ENCODE measurements around the gene ASIC2. TPM values are rescaled to one million over a fixed set of nuclear protein-coding genes. Genes with fewer than 3 reads are reported as not detected.
A peak's percentile ranks its signal among the peaks of the same experiment; 100 is the strongest.

ASIC2 gene
- total and polyA plus RNA-seq, 2 donors from 2014 or later: 0.60 to 2.9 TPM

DNA sequence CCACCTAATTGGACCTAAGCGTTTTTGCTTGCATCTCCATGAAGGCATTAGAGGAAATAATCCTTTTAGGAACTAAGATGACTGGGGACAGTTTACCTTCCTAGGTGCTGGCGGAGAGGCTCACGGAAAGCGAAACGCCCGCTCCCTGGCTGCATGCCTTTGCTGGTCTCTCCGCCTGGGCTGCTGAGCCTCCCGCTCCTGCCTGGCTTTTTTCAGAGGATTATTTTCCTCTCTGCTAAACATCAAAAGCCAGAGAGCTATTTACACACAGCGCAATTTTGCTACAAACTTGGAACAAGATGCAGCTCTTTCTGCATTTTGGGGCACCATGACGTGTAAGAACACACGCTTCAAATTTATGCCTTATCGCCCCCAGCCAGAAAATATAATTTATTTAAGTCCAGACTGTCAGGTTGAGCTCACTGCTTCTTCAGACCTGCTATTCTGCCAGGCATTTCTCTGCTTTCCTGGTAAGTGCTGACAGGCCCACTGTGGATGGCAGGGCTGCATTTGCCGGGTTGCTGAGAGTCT, 177.0 kb downstream of the ASIC2 start:
- H3K27me3 ChIP-seq (ENCODE audit: control insufficient read depth, insufficient read depth, low read length): no peaks in the 10 kb centered on the region
- FAIRE-seq: no peak
- intact Hi-C loops (cut with DNase I): no loop called here
- no peak overlapping the region for H3K27ac ChIP-seq (ENCODE audit: low read depth in 2 of 2, low read length in 2 of 2)
- H3K9ac ChIP-seq (ENCODE audit: low read length in 3 of 3): no peak overlapping the region
- no peaks in the 10 kb centered on the region for H3K4me1 ChIP-seq (ENCODE audit: control insufficient read depth in 2 of 3, insufficient read depth in 2 of 3, low read depth in 1 of 3, low read length in 3 of 3)
- TF ChIP-seq, protein P1, sequence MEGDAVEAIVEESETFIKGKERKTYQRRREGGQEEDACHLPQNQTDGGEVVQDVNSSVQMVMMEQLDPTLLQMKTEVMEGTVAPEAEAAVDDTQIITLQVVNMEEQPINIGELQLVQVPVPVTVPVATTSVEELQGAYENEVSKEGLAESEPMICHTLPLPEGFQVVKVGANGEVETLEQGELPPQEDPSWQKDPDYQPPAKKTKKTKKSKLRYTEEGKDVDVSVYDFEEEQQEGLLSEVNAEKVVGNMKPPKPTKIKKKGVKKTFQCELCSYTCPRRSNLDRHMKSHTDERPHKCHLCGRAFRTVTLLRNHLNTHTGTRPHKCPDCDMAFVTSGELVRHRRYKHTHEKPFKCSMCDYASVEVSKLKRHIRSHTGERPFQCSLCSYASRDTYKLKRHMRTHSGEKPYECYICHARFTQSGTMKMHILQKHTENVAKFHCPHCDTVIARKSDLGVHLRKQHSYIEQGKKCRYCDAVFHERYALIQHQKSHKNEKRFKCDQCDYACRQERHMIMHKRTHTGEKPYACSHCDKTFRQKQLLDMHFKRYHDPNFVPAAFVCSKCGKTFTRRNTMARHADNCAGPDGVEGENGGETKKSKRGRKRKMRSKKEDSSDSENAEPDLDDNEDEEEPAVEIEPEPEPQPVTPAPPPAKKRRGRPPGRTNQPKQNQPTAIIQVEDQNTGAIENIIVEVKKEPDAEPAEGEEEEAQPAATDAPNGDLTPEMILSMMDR (IDR thresholded peaks at IDR 0.05; ENCODE audit: borderline replicate concordance, extremely low read depth, insufficient read depth): no peak
- no peaks in the 10 kb centered on the region for H3K36me3 ChIP-seq (ENCODE audit: control insufficient read depth in 2 of 3, insufficient read depth in 3 of 3, low read length in 3 of 3)
- no peak for DNase-seq
- H3K9me3 ChIP-seq (ENCODE audit: control insufficient read depth in 2 of 3, insufficient read depth in 1 of 3, low read length in 3 of 3): no peaks in the 10 kb centered on the region
- no peak overlapping the region for H3K4me3 ChIP-seq (ENCODE audit: low read length in 3 of 3)

DNA sequence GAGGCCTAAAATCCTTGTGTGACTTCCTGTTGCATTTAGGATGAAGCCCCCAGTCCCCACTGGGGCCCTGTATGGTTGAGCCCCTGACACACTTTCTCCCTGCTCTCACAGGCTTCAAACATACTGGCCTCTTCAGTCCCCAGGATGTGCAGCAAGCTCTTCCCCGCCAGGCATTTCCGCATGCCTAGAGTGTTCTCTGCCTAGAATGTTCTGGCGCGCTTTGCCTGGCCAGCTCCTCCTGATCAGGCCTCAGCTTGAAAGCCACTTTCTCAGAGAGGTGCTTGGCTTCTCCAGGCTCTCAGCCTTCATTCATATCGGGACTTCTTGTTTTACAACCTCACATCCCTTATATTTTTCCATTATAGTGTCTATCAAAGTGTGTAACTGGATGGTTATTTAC, 177.7 kb downstream of the ASIC2 start:
- Histone ChIP-seq H3K27ac (ENCODE audit: low read depth in 2 of 2, low read length in 2 of 2) (no peak overlapping the region), H3K4me3 (ENCODE audit: low read length in 3 of 3) (no peak overlapping the region), H3K4me1 (ENCODE audit: control insufficient read depth in 2 of 3, insufficient read depth in 2 of 3, low read depth in 1 of 3, low read length in 3 of 3) (no peaks in the 10 kb centered on the region), H3K9ac (ENCODE audit: low read length in 3 of 3) (no peak overlapping the region), H3K27me3 (ENCODE audit: control insufficient read depth, insufficient read depth, low read length) (no peaks in the 10 kb centered on the region), H3K9me3 (ENCODE audit: control insufficient read depth in 2 of 3, insufficient read depth in 1 of 3, low read length in 3 of 3) (no peaks in the 10 kb centered on the region), H3K36me3 (ENCODE audit: control insufficient read depth in 2 of 3, insufficient read depth in 3 of 3, low read length in 3 of 3) (no peaks in the 10 kb centered on the region)
- FAIRE-seq (no peak), DNase-seq (no peak)
- intact Hi-C loops (cut with DNase I): no loop called here
- TF ChIP-seq, protein P1 (IDR thresholded peaks at IDR 0.05; ENCODE audit: borderline replicate concordance, extremely low read depth, insufficient read depth): no peak

DNA sequence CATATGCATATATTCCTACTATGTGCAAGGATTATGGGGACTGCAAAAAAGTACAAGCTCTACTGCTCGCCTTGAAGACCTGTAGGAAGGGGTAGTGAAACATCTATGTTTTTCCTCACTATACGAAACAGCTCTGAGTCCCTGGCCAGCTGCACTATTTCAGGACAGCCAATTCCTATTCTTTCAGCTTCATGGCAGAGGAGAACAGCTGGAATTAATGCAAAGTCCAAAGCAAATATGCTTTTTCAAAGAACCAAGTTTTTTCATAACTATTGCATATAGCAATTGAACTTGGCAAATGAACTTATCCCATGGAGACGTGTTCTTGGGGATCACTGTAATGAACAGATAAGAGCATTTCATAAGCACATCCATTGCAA, 179.1 kb downstream of the ASIC2 start:
- TF ChIP-seq, protein P1 (IDR thresholded peaks at IDR 0.05; ENCODE audit: borderline replicate concordance, extremely low read depth, insufficient read depth): no peak
- DNase-seq (peak in 3 of 5 donors; percentile 20 to 80 (median 39)), FAIRE-seq (no peak)
- Histone ChIP-seq H3K36me3 (ENCODE audit: control insufficient read depth in 2 of 3, insufficient read depth in 3 of 3, low read length in 3 of 3) (no peaks in the 10 kb centered on the region), H3K9me3 (ENCODE audit: control insufficient read depth in 2 of 3, insufficient read depth in 1 of 3, low read length in 3 of 3) (no peaks in the 10 kb centered on the region), H3K27me3 (ENCODE audit: control insufficient read depth, insufficient read depth, low read length) (no peaks in the 10 kb centered on the region), H3K27ac (ENCODE audit: low read depth in 2 of 2, low read length in 2 of 2) (no peak overlapping the region), H3K4me1 (ENCODE audit: control insufficient read depth in 2 of 3, insufficient read depth in 2 of 3, low read depth in 1 of 3, low read length in 3 of 3) (no peaks in the 10 kb centered on the region), H3K4me3 (ENCODE audit: low read length in 3 of 3) (no peak overlapping the region), H3K9ac (ENCODE audit: low read length in 3 of 3) (no peak overlapping the region)
- intact Hi-C loops (cut with DNase I): no loop called here

All from kidney (tissue), 14 donors.